ENCODE measurements around the gene AKR1D1. TPM values are rescaled to one million over a fixed set of nuclear protein-coding genes. Genes with fewer than 3 reads are reported as not detected.

AKR1D1 gene
- total RNA-seq, 1 experiment from 2014 or later, result 2.3 TPM

DNA sequence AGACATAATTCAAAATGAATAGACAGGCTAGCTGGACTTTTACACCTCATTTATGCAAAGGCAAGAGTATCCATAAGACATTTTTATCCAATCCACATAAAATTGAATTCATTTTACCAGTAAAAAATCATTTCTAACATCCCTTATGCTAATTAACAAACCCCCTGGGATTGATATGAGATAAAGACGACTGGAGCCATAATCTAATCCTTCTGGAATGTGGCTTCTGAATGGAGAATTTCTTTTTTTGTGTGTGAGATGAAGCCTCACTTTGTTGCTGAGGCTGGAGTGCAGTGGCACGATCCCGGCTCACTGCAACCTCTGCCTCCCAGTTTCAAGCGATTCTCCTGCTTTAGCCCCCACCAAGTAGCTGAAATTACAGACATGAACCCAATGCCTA is 90.4 kb downstream of the AKR1D1 start:
- CTCF ChIA-PET, result no interaction called here
- Histone ChIP-seq H3K4me1 (peaks cover 48% of the 10 kb centered on the region), H3K4me3 (ENCODE audit: low read depth, low read length) (no peak overlapping the region), H3K36me3 (ENCODE audit: control insufficient read depth, insufficient read depth, low read length) (no peaks in the 10 kb centered on the region), H3K27me3 (replicated peaks; ENCODE audit: control insufficient read depth, insufficient read depth, low read length) (no peaks in the 10 kb centered on the region), H3K9me3 (peaks cover 69% of the 10 kb centered on the region)
- Mint-ChIP-seq H3K4me3 (ENCODE audit: unreplicated experiment) (no peak overlapping the region), H3K4me1 (ENCODE audit: low read depth, unreplicated experiment) (peaks cover 32% of the 10 kb centered on the region), H3K27ac (ENCODE audit: unreplicated experiment) (no peak overlapping the region), H3K36me3 (ENCODE audit: insufficient read depth, unreplicated experiment) (peaks cover 29% of the 10 kb centered on the region), H3K27me3 (ENCODE audit: insufficient read depth, unreplicated experiment) (no peaks in the 10 kb centered on the region), H3K9me3 (ENCODE audit: unreplicated experiment) (peaks cover 41% of the 10 kb centered on the region)
- intact Hi-C loops (cut with micrococcal nuclease; ENCODE audit: unreplicated experiment), result loop anchor here (5.0 to 10.0 kb wide), 2 partner anchors 69 to 148 kb away; no protein-coding TSS in a partner anchor
- no peak for DNase-seq
- POLR2A ChIA-PET, result no interaction called here
- TF ChIP-seq, protein P1, sequence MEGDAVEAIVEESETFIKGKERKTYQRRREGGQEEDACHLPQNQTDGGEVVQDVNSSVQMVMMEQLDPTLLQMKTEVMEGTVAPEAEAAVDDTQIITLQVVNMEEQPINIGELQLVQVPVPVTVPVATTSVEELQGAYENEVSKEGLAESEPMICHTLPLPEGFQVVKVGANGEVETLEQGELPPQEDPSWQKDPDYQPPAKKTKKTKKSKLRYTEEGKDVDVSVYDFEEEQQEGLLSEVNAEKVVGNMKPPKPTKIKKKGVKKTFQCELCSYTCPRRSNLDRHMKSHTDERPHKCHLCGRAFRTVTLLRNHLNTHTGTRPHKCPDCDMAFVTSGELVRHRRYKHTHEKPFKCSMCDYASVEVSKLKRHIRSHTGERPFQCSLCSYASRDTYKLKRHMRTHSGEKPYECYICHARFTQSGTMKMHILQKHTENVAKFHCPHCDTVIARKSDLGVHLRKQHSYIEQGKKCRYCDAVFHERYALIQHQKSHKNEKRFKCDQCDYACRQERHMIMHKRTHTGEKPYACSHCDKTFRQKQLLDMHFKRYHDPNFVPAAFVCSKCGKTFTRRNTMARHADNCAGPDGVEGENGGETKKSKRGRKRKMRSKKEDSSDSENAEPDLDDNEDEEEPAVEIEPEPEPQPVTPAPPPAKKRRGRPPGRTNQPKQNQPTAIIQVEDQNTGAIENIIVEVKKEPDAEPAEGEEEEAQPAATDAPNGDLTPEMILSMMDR (IDR thresholded peaks at IDR 0.05; ENCODE audit: insufficient read depth in 1 of 2, low read depth in 1 of 2, low read length in 1 of 2, severe bottlenecking in 1 of 2, unreplicated experiment in 1 of 2), result no peak
- no TSS peak for BruUV-seq (replicated peaks)

DNA sequence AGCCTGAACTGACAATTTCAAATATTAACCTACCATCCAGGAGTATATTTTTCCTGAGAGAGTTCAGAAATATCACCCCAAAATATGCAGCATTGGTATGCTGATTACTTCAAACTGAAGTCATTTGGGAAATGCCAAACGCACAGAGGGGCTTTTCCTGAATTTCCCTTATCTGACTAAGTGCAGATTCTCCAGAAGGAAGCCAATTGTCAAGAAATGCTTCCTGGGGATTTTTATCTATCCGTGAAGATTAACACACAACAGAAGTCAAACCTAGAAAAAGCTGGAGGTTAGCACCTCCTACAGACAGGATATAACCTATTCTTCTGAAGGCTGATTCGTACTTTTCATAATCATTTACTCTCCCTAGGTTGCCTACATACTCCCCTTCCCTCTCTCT is 91.0 kb downstream of the AKR1D1 start:
- CTCF ChIA-PET, result no interaction called here
- H3K9me3 ChIP-seq, result peaks cover 74% of the 10 kb centered on the region
- no peak overlapping the region for H3K4me3 Mint-ChIP-seq (ENCODE audit: unreplicated experiment)
- no peaks in the 10 kb centered on the region for H3K27me3 ChIP-seq (replicated peaks; ENCODE audit: control insufficient read depth, insufficient read depth, low read length)
- POLR2A ChIA-PET, result no interaction called here
- H3K4me1 Mint-ChIP-seq (ENCODE audit: low read depth, unreplicated experiment), result peaks cover 32% of the 10 kb centered on the region
- peaks cover 29% of the 10 kb centered on the region for H3K36me3 Mint-ChIP-seq (ENCODE audit: insufficient read depth, unreplicated experiment)
- TF ChIP-seq, protein P1 (IDR thresholded peaks at IDR 0.05; ENCODE audit: insufficient read depth in 1 of 2, low read depth in 1 of 2, low read length in 1 of 2, severe bottlenecking in 1 of 2, unreplicated experiment in 1 of 2), result no peak
- no peak for DNase-seq
- H3K27ac Mint-ChIP-seq (ENCODE audit: unreplicated experiment), result peak overlapping the region; percentile 85
- H3K4me3 ChIP-seq (ENCODE audit: low read depth, low read length), result no peak overlapping the region
- H3K9me3 Mint-ChIP-seq (ENCODE audit: unreplicated experiment), result peaks cover 42% of the 10 kb centered on the region
- intact Hi-C loops (cut with micrococcal nuclease; ENCODE audit: unreplicated experiment), result loop anchor here (5.0 to 10.0 kb wide), 2 partner anchors 70 to 148 kb away; no protein-coding TSS in a partner anchor
- H3K4me1 ChIP-seq, result peaks cover 48% of the 10 kb centered on the region
- H3K27me3 Mint-ChIP-seq (ENCODE audit: insufficient read depth, unreplicated experiment), result no peaks in the 10 kb centered on the region
- no TSS peak for BruUV-seq (replicated peaks)
- H3K36me3 ChIP-seq (ENCODE audit: control insufficient read depth, insufficient read depth, low read length), result no peaks in the 10 kb centered on the region

DNA sequence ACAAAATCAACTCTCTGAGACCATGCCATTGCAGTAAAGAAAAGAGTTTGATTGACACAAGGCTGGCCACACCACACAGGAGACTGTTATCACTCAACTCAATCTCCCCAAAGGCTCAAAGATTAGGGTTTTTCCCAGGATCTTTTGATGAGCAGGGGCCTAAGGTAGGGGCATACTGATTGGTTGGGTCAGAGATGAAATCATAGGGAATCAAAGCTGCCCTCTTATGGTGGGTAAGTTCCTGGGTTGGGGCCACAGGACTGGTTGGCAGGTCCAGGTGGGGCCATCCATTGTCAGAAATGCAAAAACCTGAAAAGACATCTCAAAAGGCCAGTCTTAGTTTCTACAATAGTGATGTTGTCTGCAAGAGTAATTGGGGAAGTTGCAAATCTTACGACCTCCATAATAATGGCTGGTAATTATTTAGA is 91.6 kb downstream of the AKR1D1 start:
- DNase-seq, result no peak
- Histone ChIP-seq H3K27me3 (replicated peaks; ENCODE audit: control insufficient read depth, insufficient read depth, low read length) (no peaks in the 10 kb centered on the region), H3K9me3 (peaks cover 76% of the 10 kb centered on the region), H3K4me1 (peaks cover 48% of the 10 kb centered on the region), H3K36me3 (ENCODE audit: control insufficient read depth, insufficient read depth, low read length) (no peaks in the 10 kb centered on the region; the same call in 1 of the 2 replicates), H3K4me3 (ENCODE audit: low read depth, low read length) (no peak overlapping the region)
- no peaks in the 10 kb centered on the region for H3K27me3 Mint-ChIP-seq (ENCODE audit: insufficient read depth, unreplicated experiment)
- TF ChIP-seq, protein P1 (IDR thresholded peaks at IDR 0.05; ENCODE audit: insufficient read depth in 1 of 2, low read depth in 1 of 2, low read length in 1 of 2, severe bottlenecking in 1 of 2, unreplicated experiment in 1 of 2), result no peak
- intact Hi-C loops (cut with micrococcal nuclease; ENCODE audit: unreplicated experiment), result loop anchor here (2.0 to 10.0 kb wide), 3 partner anchors 71 to 221 kb away; no protein-coding TSS in a partner anchor
- peaks cover 42% of the 10 kb centered on the region for H3K9me3 Mint-ChIP-seq (ENCODE audit: unreplicated experiment)
- no peak overlapping the region for H3K4me3 Mint-ChIP-seq (ENCODE audit: unreplicated experiment)
- POLR2A ChIA-PET, result no interaction called here
- peaks cover 29% of the 10 kb centered on the region for H3K36me3 Mint-ChIP-seq (ENCODE audit: insufficient read depth, unreplicated experiment)
- H3K4me1 Mint-ChIP-seq (ENCODE audit: low read depth, unreplicated experiment), result peaks cover 32% of the 10 kb centered on the region
- H3K27ac Mint-ChIP-seq (ENCODE audit: unreplicated experiment), result peak overlapping the region; percentile 85
- CTCF ChIA-PET, result no interaction called here
- BruUV-seq (replicated peaks), result no TSS peak

Other genes with a start within 250 kb of the AKR1D1 start
- gene DGKI, start 229.5 kb upstream of the AKR1D1 start, total RNA-seq (2022), result 0.77 and 0.84 TPM in 2 replicates
- gene CREB3L2, start 74.4 kb upstream of the AKR1D1 start, total RNA-seq (2022), result 106 and 123 TPM in 2 replicates

Data from Caco-2 (cell line).